B cell (primary cell): ENCODE data around the gene FAM234A. TPM values are rescaled to one million over a fixed set of nuclear protein-coding genes. Genes with fewer than 3 reads are reported as not detected.

Experiments
- ATAC-seq: fragments of 200-7000 bp; cut with Tn5 transposase; one replicate; pipeline ENCODE4 v1.10.0; 2021; ENCODE audit warnings: low read depth, mild to moderate bottlenecking, moderate number of reproducible peaks, moderate library complexity
- CTCF ChIA-PET: fragments of 350-600 bp; sonication (Branson Sonifier 250); formaldehyde crosslinking; loops from one replicate; lab custom pipeline; 2021; ENCODE audit warnings: antibody characterized with exemption, inconsistent platforms; lab: Charles Lee
- POLR2A ChIA-PET: fragments of 350-600 bp; sonication (Branson Sonifier 250); formaldehyde crosslinking; loops from one replicate; lab custom pipeline; 2021; ENCODE audit warnings: antibody characterized with exemption; lab: Charles Lee
- DNase-seq: peaks from one replicate; pipeline ENCODE4 v3.0.0; 2013
- H2AFZ ChIP-seq: 2 replicates; pipeline ENCODE4 v1.6.1; 2012; ENCODE audit warnings: mild to moderate bottlenecking, low read depth, low read length; ENCODE audit not compliant: insufficient read depth, poor library complexity, severe bottlenecking
- H3K27ac ChIP-seq, 2 donors: 1 replicate in 1 of 2; 2 replicates in 1 of 2; pipeline ENCODE4 v1.5.1; 2012 to 2013; ENCODE audit warnings: low read length in 2 of 2, mild to moderate bottlenecking in 2 of 2, moderate library complexity in 1 of 2
- H3K27me3 ChIP-seq, 4 experiments: fragments of 200-600 bp in 1 of 4; sonication (generic) in 1 of 4; replicated peaks in 1 of 4; 1 replicate in 2 of 4; 2 replicates in 2 of 4; pipeline versions ENCODE4 v1.6.1 to v1.7.0; 2013 to 2016; ENCODE audit warnings: low read length in 3 of 4, mild to moderate bottlenecking in 2 of 4, mixed read lengths in 1 of 4, moderate library complexity in 1 of 4; ENCODE audit not compliant: insufficient read depth in 4 of 4, control insufficient read depth in 3 of 4; ENCODE audit errors: control extremely low read depth in 1 of 4
- H3K36me3 ChIP-seq, 2 experiments: replicated peaks in 1 of 2; 1 replicate in 1 of 2; 2 replicates in 1 of 2; pipeline versions ENCODE4 v1.6.1 to v1.7.1; 2013; ENCODE audit warnings: low read length in 1 of 2; ENCODE audit not compliant: insufficient read depth in 2 of 2, control insufficient read depth in 1 of 2; ENCODE audit errors: control extremely low read depth in 1 of 2, extremely low read depth in 1 of 2
- H3K4me1 ChIP-seq, 2 donors: fragments of 200-600 bp in 1 of 2; sonication (generic) in 1 of 2; 1 replicate in 1 of 2; 2 replicates in 1 of 2; pipeline versions ENCODE4 v1.5.1 to v1.6.1; 2013 to 2017; ENCODE audit warnings: low read length in 2 of 2; ENCODE audit not compliant: control insufficient read depth in 2 of 2, insufficient read depth in 2 of 2
- H3K4me2 ChIP-seq: replicated peaks from 2 replicates; pipeline ENCODE3; 2012; ENCODE audit warnings: mild to moderate bottlenecking, low read depth, low read length; ENCODE audit not compliant: poor library complexity, severe bottlenecking
- H3K4me3 ChIP-seq, 5 experiments: fragments of 200-600 bp in 1 of 5; sonication (generic) in 1 of 5; 1 replicate in 3 of 5; 2 replicates in 2 of 5; pipeline versions ENCODE4 v1.5.1 to v1.7.0; 2011 to 2016; ENCODE audit warnings: low read length in 4 of 5, mild to moderate bottlenecking in 4 of 5, low read depth in 2 of 5, control low read depth in 1 of 5, moderate library complexity in 1 of 5; ENCODE audit not compliant: insufficient read depth in 1 of 5; ENCODE audit errors: control extremely low read depth in 1 of 5, extremely low read depth in 1 of 5
- H3K79me2 ChIP-seq: fragments of 200-600 bp; sonication (generic); one replicate; pipeline ENCODE4 v1.6.0; 2016; ENCODE audit warnings: low read length; ENCODE audit not compliant: control insufficient read depth, insufficient read depth
- H3K9ac ChIP-seq: fragments of 200-600 bp; sonication (generic); 2 replicates; pipeline ENCODE4 v1.6.1; 2017; ENCODE audit warnings: mild to moderate bottlenecking, low read length, moderate library complexity
- H3K9me3 ChIP-seq, 3 donors: one replicate each; pipeline versions ENCODE4 v1.6.1 to v1.7.1; 2013; ENCODE audit warnings: low read length in 2 of 3; ENCODE audit not compliant: control insufficient read depth in 2 of 3, insufficient read depth in 1 of 3; ENCODE audit errors: control extremely low read depth in 1 of 3
- H4K20me1 ChIP-seq: 2 replicates; pipeline ENCODE4 v1.6.0; 2012; ENCODE audit warnings: mild to moderate bottlenecking, low read length; ENCODE audit not compliant: insufficient read depth, control insufficient read depth, poor library complexity, severe bottlenecking
- H3K27ac Mint-ChIP-seq: one replicate; pipeline ENCODE4 v1.8.0; 2021; ENCODE audit warnings: mixed read lengths
- H3K27me3 Mint-ChIP-seq: one replicate; pipeline ENCODE4 v1.8.0; 2021; ENCODE audit warnings: mixed read lengths
- H3K4me1 Mint-ChIP-seq: one replicate; pipeline ENCODE4 v1.8.0; 2021; ENCODE audit warnings: mixed read lengths
- H3K4me3 Mint-ChIP-seq: one replicate; pipeline ENCODE4 v1.8.0; 2021; ENCODE audit warnings: mixed read lengths
- H3K9me3 Mint-ChIP-seq: one replicate; pipeline ENCODE4 v1.8.0; 2022; ENCODE audit warnings: mixed read lengths; ENCODE audit not compliant: insufficient read depth
- CTCF ChIP-seq: fragments of 200-600 bp; IDR thresholded peaks from one replicate; pipeline ENCODE4 v1.8.0; 2022; ENCODE audit warnings: antibody characterized with exemption, mild to moderate bottlenecking
- EZH2 ChIP-seq: IDR thresholded peaks from 2 replicates; pipeline ENCODE4 v1.6.1; 2012; ENCODE audit warnings: borderline replicate concordance, low read depth, mild to moderate bottlenecking, moderate library complexity, low read length; ENCODE audit not compliant: insufficient read depth, poor library complexity, severe bottlenecking
- WGBS: methylation state at CpG from one replicate; pipeline ENCODE4 v1.1.5; 2013; ENCODE audit warnings: missing lambda C conversion rate; ENCODE audit not compliant: insufficient coverage; 5-methylcytosine and 5-hydroxymethylcytosine counted together
- intact Hi-C: fragments of 100-400 bp; cut with micrococcal nuclease; formaldehyde crosslinking; loops from one replicate; pipeline ENCODE4 v1.10.0; 2022
- polyA plus RNA-seq: library from polyadenylated mRNA; depleted of rRNA; stranded (reverse); fragments of >200 nt; gene quantifications from 2 replicates; pipeline ENCODE4 v1.2.3, GENCODE V29; 2012
- total RNA-seq, 2 donors: library from RNA; stranded (reverse); fragments of 120-200 nt in 1 of 2; gene quantifications; 1 replicate in 1 of 2; 2 replicates in 1 of 2; pipeline versions ENCODE4 v1.2.3 to v1.2.4, GENCODE V29; 2013 to 2022

Gene FAM234A
- total and polyA plus RNA-seq, 2 donors (not counting 1 experiment from before 2014, with no cell fraction given), result 35.1 to 42.9 TPM

DNA sequence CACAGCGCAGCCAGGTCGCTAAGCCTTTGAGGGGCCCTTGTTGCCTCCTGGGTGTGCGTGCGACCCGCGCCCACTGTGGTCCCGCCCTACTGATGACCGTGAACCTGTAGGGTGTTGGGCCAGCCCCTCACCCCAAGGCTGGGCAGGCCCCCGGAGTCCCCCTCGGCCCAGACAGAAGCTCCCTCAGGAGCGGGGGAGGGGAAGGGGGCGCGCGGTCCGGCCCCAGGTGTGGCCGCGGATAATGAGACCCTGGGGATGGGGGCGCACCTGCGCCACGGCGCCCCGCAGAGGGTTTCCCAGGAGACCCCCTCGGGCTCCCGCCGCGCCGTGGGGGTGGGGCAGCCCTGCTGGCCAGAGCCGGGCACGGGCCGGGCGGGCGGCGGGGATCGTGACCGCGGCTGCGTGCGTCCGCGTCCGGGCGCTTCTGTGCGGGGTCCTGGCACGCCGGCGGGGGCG lies 45.4 kb downstream of the FAM234A start:
- WGBS, result 14% methylated on average over 47 of the region's 47 CpGs
- Histone ChIP-seq H2AFZ (no peak overlapping the region), H3K36me3 (no peaks in the 10 kb centered on the region), H3K9me3 (no peaks in the 10 kb centered on the region), H3K27me3 (peaks cover 0 to 32% (median 5%) of the 10 kb centered on the region in 4 experiments), H3K9ac (no peak overlapping the region), H3K27ac (no peak overlapping the region), H4K20me1 (no peaks in the 10 kb centered on the region), H3K4me2 (peak overlapping the region; percentile 15), H3K79me2 (no peaks in the 10 kb centered on the region), H3K4me3 (no peak overlapping the region), H3K4me1 (peaks cover 0 to 11% of the 10 kb centered on the region in 2 donors)
- ATAC-seq (no peak), DNase-seq (no peak)
- no peak for TF ChIP-seq CTCF
- TF ChIP-seq EZH2, result no peak
- H3K4me3 Mint-ChIP-seq, result peak overlapping the region; percentile 26
- H3K4me1 Mint-ChIP-seq, result peaks cover 7% of the 10 kb centered on the region
- H3K9me3 Mint-ChIP-seq, result no peaks in the 10 kb centered on the region
- no peak overlapping the region for H3K27ac Mint-ChIP-seq
- intact Hi-C loops, result no loop called here
- ChIA-PET POLR2A (no interaction called here), CTCF (no interaction called here)
- H3K27me3 Mint-ChIP-seq, result peaks cover 18% of the 10 kb centered on the region

- TF ChIP-seq CTCF, result no peak
- no peak for TF ChIP-seq EZH2
- ATAC-seq, result no peak
- peaks cover 0 to 29% (median 3%) of the 10 kb centered on the region in 4 experiments for H3K27me3 ChIP-seq
- Mint-ChIP-seq H3K9me3 (no peaks in the 10 kb centered on the region), H3K4me3 (peak within 1 kb of the TSS; percentile 26), H3K27me3 (peaks cover 15% of the 10 kb centered on the region), H3K27ac (no peak within 1 kb of the TSS), H3K4me1 (peaks cover 4% of the 10 kb centered on the region)
- ChIA-PET CTCF (no interaction called here), POLR2A (no interaction called here)
- no peak for DNase-seq
- H3K4me3 ChIP-seq, result no peak within 1 kb of the TSS
- no peak within 1 kb of the TSS for H3K9ac ChIP-seq
- under 1% methylated on average over 54 of the region's 54 CpGs for WGBS
- H2AFZ ChIP-seq, result no peak within 1 kb of the TSS
- H3K9me3 ChIP-seq, result no peaks in the 10 kb centered on the region
- intact Hi-C loops, result no loop called here
- no peaks in the 10 kb centered on the region for H4K20me1 ChIP-seq
- H3K79me2 ChIP-seq, result no peaks in the 10 kb centered on the region
- peaks cover 0 to 7% of the 10 kb centered on the region in 2 donors for H3K4me1 ChIP-seq
- H3K4me2 ChIP-seq, result peak within 1 kb of the TSS; percentile 52
- H3K36me3 ChIP-seq, result no peaks in the 10 kb centered on the region
- H3K27ac ChIP-seq, result no peak within 1 kb of the TSS
Observed at GRCh38 chr16:280552-280951, 45.9 kb downstream of the FAM234A start, which contains the start of gene ARHGDIG. ARHGDIG (plus strand) TSS chr16:280591; CDS start chr16:280681, 90 bp downstream.
